Heart right ventricle (tissue), 16 donors: ENCODE measurements around the gene OR2C3. TPM values are rescaled to one million over a fixed set of nuclear protein-coding genes. Genes with fewer than 3 reads are reported as not detected.
"Not testable (repeated sequence)": the region's sequence is repeated elsewhere in the genome, so short reads cannot be mapped to it uniquely, and the experiment has no call there.

ENCODE experiments used
- ATAC-seq, 8 donors: fragments of 200-7000 bp; cut with Tn5 transposase; one replicate each; pipeline ENCODE4 v1.9.1; 2020; ENCODE audit warnings: mild to moderate bottlenecking in 8 of 8, moderate library complexity in 8 of 8, moderate number of reproducible peaks in 1 of 8
- DNase-seq, 2 donors: peaks; one replicate each; pipeline ENCODE4 v3.0.0-alpha.2; 2020
- H3K27ac ChIP-seq, 10 donors: fragments of 200-600 bp; sonication (generic) in 2 of 10; one replicate each; pipeline versions ENCODE4 v1.5.0 to v1.8.0; 2020 to 2022; ENCODE audit warnings: mild to moderate bottlenecking in 3 of 10
- H3K27me3 ChIP-seq, 7 donors: fragments of 200-600 bp; one replicate each; pipeline ENCODE4 v1.8.0; 2021 to 2022; ENCODE audit warnings: mild to moderate bottlenecking in 2 of 7
- H3K36me3 ChIP-seq, 9 donors: fragments of 200-600 bp; sonication (generic) in 1 of 9; one replicate each; pipeline versions ENCODE4 v1.5.0 to v1.8.0; 2020 to 2022; ENCODE audit warnings: mild to moderate bottlenecking in 2 of 9
- H3K4me1 ChIP-seq, 9 donors: fragments of 200-600 bp; sonication (generic) in 1 of 9; one replicate each; pipeline versions ENCODE4 v1.5.0 to v1.8.0; 2020 to 2022; ENCODE audit warnings: mild to moderate bottlenecking in 4 of 9
- H3K4me3 ChIP-seq, 10 donors: fragments of 200-600 bp; sonication (generic) in 2 of 10; one replicate each; pipeline versions ENCODE4 v1.5.0 to v1.8.0; 2020 to 2022; ENCODE audit warnings: mild to moderate bottlenecking in 7 of 10, moderate library complexity in 2 of 10
- H3K9me3 ChIP-seq, 11 donors: fragments of 200-600 bp in 10 of 11; sonication (generic) in 2 of 11; one replicate each; pipeline versions ENCODE4 v1.5.0 to v1.8.0; 2013 to 2022; ENCODE audit warnings: mild to moderate bottlenecking in 2 of 11, control low read depth in 1 of 11, moderate library complexity in 1 of 11
- CTCF ChIP-seq, 9 donors: fragments of 200-600 bp; sonication (generic) in 2 of 9; IDR thresholded peaks; one replicate each; pipeline versions ENCODE4 v1.5.0 to v1.8.0; 2021 to 2022; ENCODE audit warnings: antibody characterized with exemption in 9 of 9, mild to moderate bottlenecking in 5 of 9, moderate library complexity in 1 of 9
- WGBS, 2 donors: extraction: QIAGEN DNeasy Blood & Tissue Kit; methylation state at CpG; one replicate each; pipeline ENCODE4 v1.1.7; 2013; ENCODE audit warnings: inconsistent platforms in 1 of 2; 5-methylcytosine and 5-hydroxymethylcytosine counted together
- intact Hi-C, 10 donors: fragments of 100-400 bp; cut with DNase I; formaldehyde crosslinking; loops; one replicate each; pipeline versions ENCODE4 v1.11.1 to v1.14.2; 2022
- polyA plus RNA-seq, 2 donors: library from polyadenylated mRNA; stranded (reverse); fragments of 200-250 nt; gene quantifications; one replicate each; pipeline ENCODE4 v1.2.3, GENCODE V29; 2013
- total RNA-seq, 10 donors: library from RNA; stranded (reverse); fragmentation: NEBNext Ultra II Directional in 3 of 10; extraction: Animal tissue kit (Norgen Biotek cat#: 25700) in 3 of 10; gene quantifications; one replicate each; pipeline versions ENCODE4 v1.2.1 to v1.2.4, GENCODE V29; 2021 to 2023
- donor health status: Arrhythmogenic right ventricular cardiomyopathy.
- donor health status: ischemic (EF 13 %, LVEDD 7.1; RV severe dilation, severe dysfunction).
- donor health status: healthy with polysubstance abuse.
- donor health status: DM: no; HTN: yes; CAD: no.
- donor health status: DM: no; HTN: no; CAD: no.
- donor health status: ischemic (EF 25% LVEDD 6.9; RV normal size, moderate dysfunction).
- donor health status: ischemic (EF 25% LVEDD 5.7; RV mildly dilated, moderate dysfunction).
- donor health status: healthy.
- donor health status: DM: yes; HTN: yes; CAD: no.
- donor health status: Ischemic cardiomyopathy.
- donor health status: ischemic (EF 35%, LVEDD 5.7; RV mildly dilated, moderate dysfunction).
- donor health status: nonischemic (EF 11% LVEDD 7.7; RV severe dilation, severe dysfunction).
- donor health status: DM: yes; HTN: yes; CAD: no.
- donor health status: PGD.
- donor health status: ischemic (EF 29% LVEDD 5.4; RV normal size, mild dysfunction).
- donor health status: nonischemic (EF 23%, LVEDD 6.1; RV moderate dilation, normal function).

The OR2C3 gene
- total and polyA plus RNA-seq, 12 donors, result under 0.01 to 0.02 TPM; not detected in 10

GRCh38 chr1:247528812-247529474 lies 7.3 kb downstream of the OR2C3 start:
- TF ChIP-seq CTCF (IDR thresholded peaks at IDR 0.05), result no peak
- intact Hi-C loops, result no loop called here
- ATAC-seq, result no peak
- no peaks in the 10 kb centered on the region for H3K9me3 ChIP-seq
- WGBS, 2 donors, result 64 to 70% methylated on average over 2 of the region's 2 CpGs
- no peak for DNase-seq
- no peaks in the 10 kb centered on the region for H3K4me1 ChIP-seq
- no peak overlapping the region for H3K4me3 ChIP-seq
- H3K27ac ChIP-seq, result no peak overlapping the region
- peaks cover 0 to 44% (median 16%) of the 10 kb centered on the region in 7 donors for H3K27me3 ChIP-seq
- no peaks in the 10 kb centered on the region for H3K36me3 ChIP-seq

- H3K36me3 ChIP-seq, H3K9me3 ChIP-seq, ATAC-seq, DNase-seq, H3K4me3 ChIP-seq, H3K4me1 ChIP-seq, H3K27ac ChIP-seq, intact Hi-C loops: not testable (repeated sequence)
- WGBS, 2 donors, result 92% methylated on average over 21 to 25 of the region's 30 CpGs
- peaks cover 0 to 21% (median 16%) of the 10 kb centered on the region in 7 donors for H3K27me3 ChIP-seq
Observed at GRCh38 chr1:247521886-247522285, 14.4 kb downstream of the OR2C3 start.

- intact Hi-C loops, result no loop called here
- WGBS, 2 donors, result 76 to 79% methylated on average over 19 of the region's 19 CpGs
- Histone ChIP-seq H3K27ac (no peak overlapping the region), H3K4me1 (no peaks in the 10 kb centered on the region), H3K4me3 (peak overlapping the region in 1 of 10 donors; percentile 8), H3K9me3 (peaks cover 0 to 8% (median 0%) of the 10 kb centered on the region in 11 donors), H3K36me3 (no peaks in the 10 kb centered on the region), H3K27me3 (peaks cover 0 to 21% (median 14%) of the 10 kb centered on the region in 7 donors)
- no peak for DNase-seq
- ATAC-seq, result no peak
- no peak for TF ChIP-seq CTCF (IDR thresholded peaks at IDR 0.05)
Observed at GRCh38 chr1:247518613-247518891, 17.7 kb downstream of the OR2C3 start.

GRCh38 chr1:247517795-247518612 lies 18.2 kb downstream of the OR2C3 start:
- no peak for TF ChIP-seq CTCF (IDR thresholded peaks at IDR 0.05)
- peak in 1 of 2 donors; percentile 11 for DNase-seq
- no peaks in the 10 kb centered on the region for H3K4me1 ChIP-seq
- H3K27ac ChIP-seq, result no peak overlapping the region
- WGBS, 2 donors, result 42% methylated on average over 72 of the region's 72 CpGs
- peak overlapping the region in 1 of 10 donors; percentile 8 for H3K4me3 ChIP-seq
- H3K9me3 ChIP-seq, result peaks cover 0 to 8% (median 0%) of the 10 kb centered on the region in 11 donors
- ATAC-seq, result peak in 1 of 8 donors; percentile 41
- intact Hi-C loops, result no loop called here
- H3K27me3 ChIP-seq, result peaks cover 0 to 22% (median 14%) of the 10 kb centered on the region in 7 donors
- H3K36me3 ChIP-seq, result no peaks in the 10 kb centered on the region

- no peaks in the 10 kb centered on the region for H3K4me1 ChIP-seq
- no peak for ATAC-seq
- no peak for TF ChIP-seq CTCF (IDR thresholded peaks at IDR 0.05)
- H3K27me3 ChIP-seq, result no peaks in the 10 kb centered on the region
- H3K9me3 ChIP-seq, result no peaks in the 10 kb centered on the region
- no peak for DNase-seq
- H3K36me3 ChIP-seq, result no peaks in the 10 kb centered on the region
- 33 to 37% methylated on average over 3 of the region's 3 CpGs for WGBS, 2 donors
- H3K27ac ChIP-seq, result no peak overlapping the region
- intact Hi-C loops, result no loop called here
- no peak overlapping the region for H3K4me3 ChIP-seq
Observed at GRCh38 chr1:247506831-247507230, 29.4 kb downstream of the OR2C3 start.
